Bronchial epithelial cell (primary cell): ENCODE measurements around the gene BOLL. TPM values are rescaled to one million over a fixed set of nuclear protein-coding genes. Genes with fewer than 3 reads are reported as not detected.

Experiments
- DNase-seq: peaks from one replicate; pipeline ENCODE4 v3.0.0-alpha.2; 2010; ENCODE audit warnings: low read depth
- FAIRE-seq: peaks from 2 replicates; lab custom pipeline; 2011; peaks lifted over from hg19 to GRCh38; lab: Jason Lieb, UNC
- H3K27me3 ChIP-seq: 2 replicates; pipeline ENCODE4 v1.5.1; 2011; ENCODE audit warnings: low read length; ENCODE audit not compliant: control insufficient read depth, insufficient read depth
- H3K36me3 ChIP-seq: 2 replicates; pipeline ENCODE4 v1.5.1; 2011; ENCODE audit warnings: low read length; ENCODE audit not compliant: control insufficient read depth, insufficient read depth
- H3K4me3 ChIP-seq: 2 replicates; pipeline ENCODE4 v1.5.1; 2011; ENCODE audit warnings: mild to moderate bottlenecking, low read depth, low read length, control low read depth
- total RNA-seq: library from RNA; depleted of rRNA; stranded (reverse); fragments of >200 nt; gene quantifications from 2 replicates; pipeline ENCODE4 v1.2.1, GENCODE V29; 2014
- TF ChIP-seq, protein P1 (sequence below): IDR thresholded peaks from 2 replicates; pipeline ENCODE4 v1.5.1; 2011; ENCODE audit warnings: mild to moderate bottlenecking, moderate library complexity, low read length, control low read depth, inconsistent platforms; ENCODE audit not compliant: insufficient read depth, severe bottlenecking

The BOLL gene
- total RNA-seq, 1 donor from 2014 or later, result not detected

DNA sequence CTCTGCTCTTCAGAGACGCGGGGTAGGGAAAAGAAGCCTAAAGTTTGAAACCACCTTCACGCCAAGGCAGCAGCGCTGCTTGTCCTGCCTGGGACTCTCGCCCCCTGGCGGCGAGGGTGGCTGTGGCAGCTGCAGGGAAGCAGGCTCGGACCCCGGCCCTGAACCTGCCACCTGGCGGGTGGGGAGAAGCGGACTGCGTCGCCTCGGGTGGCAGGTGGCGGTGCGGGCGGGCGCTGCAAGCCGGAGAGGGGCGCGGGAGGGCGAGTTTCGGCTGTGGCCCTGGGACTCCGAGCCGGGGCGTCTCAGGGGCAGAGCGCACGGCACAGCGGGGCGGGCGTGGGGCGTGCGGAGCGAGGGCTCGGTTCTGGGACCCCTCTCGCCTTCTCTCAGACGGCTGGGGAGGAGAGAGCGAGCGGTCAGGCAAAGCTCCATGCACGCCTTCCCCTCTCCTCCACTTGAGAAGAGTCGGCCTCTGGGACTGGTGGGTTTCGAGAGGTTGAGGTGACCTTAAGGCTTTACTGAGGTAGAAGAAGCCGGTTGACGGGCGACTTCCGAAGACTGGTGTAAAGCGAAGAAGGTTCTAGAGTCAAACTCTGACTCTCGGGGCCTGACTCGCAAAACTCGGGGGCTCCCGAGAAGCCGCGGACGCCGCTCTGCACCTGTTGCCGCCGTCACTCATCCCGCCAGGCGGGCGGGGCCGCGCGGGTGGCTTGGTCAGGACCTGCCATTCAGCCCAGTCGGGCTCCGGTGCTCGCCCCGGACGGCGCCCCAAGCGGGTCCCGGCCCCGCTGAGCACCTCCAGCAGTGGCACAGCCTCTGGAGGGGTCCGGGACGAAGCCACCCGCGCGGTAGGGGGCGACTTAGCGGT, 1.1 kb upstream of the BOLL start:
- Histone ChIP-seq H3K4me3 (no peak overlapping the region), H3K27me3 (peaks cover 5% of the 10 kb centered on the region), H3K36me3 (no peaks in the 10 kb centered on the region)
- no peak for FAIRE-seq
- no peak for DNase-seq
- TF ChIP-seq, protein P1, sequence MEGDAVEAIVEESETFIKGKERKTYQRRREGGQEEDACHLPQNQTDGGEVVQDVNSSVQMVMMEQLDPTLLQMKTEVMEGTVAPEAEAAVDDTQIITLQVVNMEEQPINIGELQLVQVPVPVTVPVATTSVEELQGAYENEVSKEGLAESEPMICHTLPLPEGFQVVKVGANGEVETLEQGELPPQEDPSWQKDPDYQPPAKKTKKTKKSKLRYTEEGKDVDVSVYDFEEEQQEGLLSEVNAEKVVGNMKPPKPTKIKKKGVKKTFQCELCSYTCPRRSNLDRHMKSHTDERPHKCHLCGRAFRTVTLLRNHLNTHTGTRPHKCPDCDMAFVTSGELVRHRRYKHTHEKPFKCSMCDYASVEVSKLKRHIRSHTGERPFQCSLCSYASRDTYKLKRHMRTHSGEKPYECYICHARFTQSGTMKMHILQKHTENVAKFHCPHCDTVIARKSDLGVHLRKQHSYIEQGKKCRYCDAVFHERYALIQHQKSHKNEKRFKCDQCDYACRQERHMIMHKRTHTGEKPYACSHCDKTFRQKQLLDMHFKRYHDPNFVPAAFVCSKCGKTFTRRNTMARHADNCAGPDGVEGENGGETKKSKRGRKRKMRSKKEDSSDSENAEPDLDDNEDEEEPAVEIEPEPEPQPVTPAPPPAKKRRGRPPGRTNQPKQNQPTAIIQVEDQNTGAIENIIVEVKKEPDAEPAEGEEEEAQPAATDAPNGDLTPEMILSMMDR, result peak; percentile 28

DNA sequence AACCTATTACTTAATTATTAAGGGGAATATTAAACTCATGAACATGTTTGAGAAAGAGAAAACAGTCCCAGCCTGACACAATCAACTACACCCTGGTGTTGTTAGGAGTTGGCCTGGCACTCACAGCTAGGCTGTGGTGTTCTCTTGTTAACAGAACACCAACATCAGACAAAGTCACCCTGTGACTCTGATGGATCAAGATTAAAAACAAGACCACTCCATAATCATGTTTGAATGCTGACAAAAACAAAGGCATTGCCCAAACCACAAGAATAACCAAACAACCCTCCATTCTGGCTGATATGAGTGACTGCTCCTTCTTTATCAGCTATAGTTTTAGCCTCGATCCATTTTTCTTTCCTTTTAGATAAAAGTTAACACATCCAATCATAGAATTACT, 3.0 kb downstream of the BOLL start:
- Histone ChIP-seq H3K36me3 (no peaks in the 10 kb centered on the region), H3K27me3 (peaks cover 5% of the 10 kb centered on the region), H3K4me3 (no peak overlapping the region)
- TF ChIP-seq, protein P1, result no peak
- no peak for FAIRE-seq
- DNase-seq, result no peak

DNA sequence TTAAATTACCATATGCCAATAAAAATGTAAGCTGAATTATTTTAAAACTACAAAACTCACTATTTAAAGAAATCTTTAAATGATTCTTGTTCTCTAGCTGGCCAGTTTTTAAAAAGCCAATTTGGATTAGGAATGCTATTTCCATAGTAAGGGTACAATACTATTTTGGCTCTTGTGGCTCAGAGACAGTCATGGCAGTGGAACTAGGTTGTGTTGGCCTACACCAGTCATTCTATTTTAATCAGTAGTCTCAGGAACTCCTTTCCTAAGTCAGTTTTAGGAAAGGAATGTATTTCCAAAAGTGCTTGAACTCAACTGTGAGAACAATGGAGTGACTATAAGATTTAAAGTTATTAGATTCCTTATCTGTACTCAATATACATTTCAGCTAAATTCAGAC, 5.9 kb downstream of the BOLL start:
- FAIRE-seq (no peak), DNase-seq (no peak)
- TF ChIP-seq, protein P1, result no peak
- peaks cover 2% of the 10 kb centered on the region for H3K27me3 ChIP-seq
- no peak overlapping the region for H3K4me3 ChIP-seq
- H3K36me3 ChIP-seq, result no peaks in the 10 kb centered on the region

GRCh38 chr2:197777823-197778407, 7.2 kb downstream of the BOLL start:
- Histone ChIP-seq H3K4me3 (no peak overlapping the region), H3K27me3 (peaks cover 2% of the 10 kb centered on the region), H3K36me3 (no peaks in the 10 kb centered on the region)
- FAIRE-seq (no peak), DNase-seq (peak; percentile 41)
- TF ChIP-seq, protein P1, result peak; percentile 28

DNA sequence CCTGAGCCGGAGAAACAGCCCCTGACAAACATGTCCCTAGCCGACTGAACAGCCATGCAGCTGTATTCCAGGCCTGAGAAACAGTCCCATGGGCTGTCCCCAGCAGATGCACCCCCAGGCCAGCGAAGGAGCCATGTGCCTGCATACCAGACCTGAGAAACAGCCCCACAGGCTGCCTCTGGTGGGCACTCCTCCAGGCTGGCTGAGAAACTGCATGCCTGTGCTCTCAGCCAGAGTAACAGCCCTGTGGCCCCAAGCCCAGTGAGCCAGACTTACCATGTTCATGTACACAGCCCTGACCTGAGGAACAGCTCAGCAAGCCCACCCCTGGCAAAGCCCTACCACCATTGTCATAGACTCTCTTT, 24.8 kb downstream of the BOLL start:
- no peak overlapping the region for H3K4me3 ChIP-seq
- no peak for DNase-seq
- H3K36me3 ChIP-seq, result no peaks in the 10 kb centered on the region
- no peaks in the 10 kb centered on the region for H3K27me3 ChIP-seq
- FAIRE-seq, result no peak
- TF ChIP-seq, protein P1, result no peak
